Breast epithelium (tissue), 4 donors: ENCODE data around the gene CD247. TPM values are rescaled to one million over a fixed set of nuclear protein-coding genes. Genes with fewer than 3 reads are reported as not detected.
A peak's percentile ranks its signal among the peaks of the same experiment; 100 is the strongest.
"Not testable (repeated sequence)": the region's sequence is repeated elsewhere in the genome, so short reads cannot be mapped to it uniquely, and the experiment has no call there.

ENCODE experiments used
- DNase-seq, 2 donors: peaks; one replicate each; pipeline ENCODE4 v3.0.0-alpha.2; 2019; ENCODE audit warnings: low spot score in 2 of 2
- H3K27ac ChIP-seq, 2 donors: fragments of 200-600 bp; sonication (generic) in 1 of 2; one replicate each; pipeline ENCODE4 v1.5.1; 2016 to 2019; ENCODE audit warnings: mild to moderate bottlenecking in 1 of 2
- H3K27me3 ChIP-seq, 2 donors: fragments of 200-600 bp; sonication (generic) in 1 of 2; one replicate each; pipeline versions ENCODE4 v1.5.1 to v1.6.0; 2017 to 2019; ENCODE audit warnings: control low read depth in 1 of 2, mild to moderate bottlenecking in 1 of 2
- H3K36me3 ChIP-seq: fragments of 200-600 bp; one replicate; pipeline ENCODE4 v1.5.1; 2019
- H3K4me1 ChIP-seq, 2 donors: fragments of 200-600 bp; sonication (generic); one replicate each; pipeline ENCODE4 v1.5.1; 2016 to 2019; ENCODE audit warnings: control low read depth in 1 of 2
- H3K4me3 ChIP-seq, 3 donors: fragments of 200-600 bp; sonication (generic); 1 replicate in 2 of 3; 2 replicates in 1 of 3; pipeline ENCODE4 v1.5.1; 2016 to 2019; ENCODE audit warnings: mild to moderate bottlenecking in 3 of 3, moderate library complexity in 2 of 3
- H3K9me3 ChIP-seq, 2 donors: fragments of 200-600 bp; sonication (generic) in 1 of 2; one replicate each; pipeline ENCODE4 v1.5.1; 2016 to 2019; ENCODE audit warnings: control low read depth in 1 of 2
- POLR2A ChIP-seq: fragments of 450-650 bp; IDR thresholded peaks from one replicate; pipeline ENCODE4 v1.6.1; 2016; ENCODE audit warnings: antibody characterized with exemption, mild to moderate bottlenecking, moderate library complexity
- POLR2AphosphoS5 ChIP-seq, 3 donors: sonication (generic); formaldehyde crosslinking; IDR thresholded peaks; one replicate each; pipeline ENCODE4 v1.6.1; 2017; ENCODE audit warnings: antibody characterized with exemption in 3 of 3
- intact Hi-C: fragments of 100-400 bp; cut with DNase I; formaldehyde crosslinking; loops from one replicate; pipeline ENCODE4 v1.15.1; 2023; ENCODE audit warnings: low total_unique reads
- total RNA-seq, 3 donors: library from RNA; depleted of rRNA; stranded (reverse); fragments of >200 nt; gene quantifications; one replicate each; pipeline ENCODE4 v1.1.0, GENCODE V29; 2016
- TF ChIP-seq, protein P1 (sequence below), 3 donors: fragments of 450-650 bp; IDR thresholded peaks; one replicate each; pipeline ENCODE4 v1.5.1; 2016 to 2017; ENCODE audit warnings: antibody characterized with exemption in 3 of 3, mild to moderate bottlenecking in 3 of 3, moderate library complexity in 3 of 3

The CD247 gene
- total RNA-seq, 3 donors from 2014 or later, result 0.80 to 2.0 (median 2.0) TPM

DNA sequence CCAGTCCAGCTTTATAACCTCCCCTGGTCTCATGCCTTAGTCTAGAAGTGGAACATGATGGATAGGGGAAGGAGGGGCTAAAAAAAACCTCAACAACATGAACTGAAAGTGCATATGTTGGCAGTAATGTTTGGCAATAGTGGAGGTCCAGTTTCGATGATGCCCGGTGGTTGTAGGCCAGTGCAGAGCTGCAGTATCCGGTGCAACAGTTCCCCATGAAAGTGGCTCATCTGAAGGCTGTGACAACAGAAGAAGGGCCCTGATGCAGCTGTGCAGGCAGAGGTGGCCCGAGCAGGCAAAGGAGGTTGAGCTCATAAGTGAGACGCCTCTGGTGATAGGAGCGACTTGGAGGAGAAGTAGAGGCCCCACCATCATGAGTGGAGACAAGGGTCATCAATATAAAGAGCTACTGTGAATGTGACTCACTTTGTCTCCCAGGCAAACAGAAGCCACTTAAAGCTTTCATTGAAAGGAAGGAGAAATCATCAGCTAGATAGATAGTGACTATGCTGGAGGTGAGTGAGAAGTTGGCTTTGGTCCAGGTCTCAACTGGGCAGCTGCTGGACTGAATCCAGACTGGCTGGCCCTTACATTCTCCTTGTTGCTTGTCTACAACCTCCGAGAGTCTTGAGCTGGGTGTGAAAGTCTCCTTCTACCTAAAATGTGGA is 45.4 kb upstream of the CD247 start:
- TF ChIP-seq POLR2AphosphoS5 (IDR thresholded peaks at IDR 0.05) (no peak), POLR2A (no peak)
- TF ChIP-seq, protein P1, sequence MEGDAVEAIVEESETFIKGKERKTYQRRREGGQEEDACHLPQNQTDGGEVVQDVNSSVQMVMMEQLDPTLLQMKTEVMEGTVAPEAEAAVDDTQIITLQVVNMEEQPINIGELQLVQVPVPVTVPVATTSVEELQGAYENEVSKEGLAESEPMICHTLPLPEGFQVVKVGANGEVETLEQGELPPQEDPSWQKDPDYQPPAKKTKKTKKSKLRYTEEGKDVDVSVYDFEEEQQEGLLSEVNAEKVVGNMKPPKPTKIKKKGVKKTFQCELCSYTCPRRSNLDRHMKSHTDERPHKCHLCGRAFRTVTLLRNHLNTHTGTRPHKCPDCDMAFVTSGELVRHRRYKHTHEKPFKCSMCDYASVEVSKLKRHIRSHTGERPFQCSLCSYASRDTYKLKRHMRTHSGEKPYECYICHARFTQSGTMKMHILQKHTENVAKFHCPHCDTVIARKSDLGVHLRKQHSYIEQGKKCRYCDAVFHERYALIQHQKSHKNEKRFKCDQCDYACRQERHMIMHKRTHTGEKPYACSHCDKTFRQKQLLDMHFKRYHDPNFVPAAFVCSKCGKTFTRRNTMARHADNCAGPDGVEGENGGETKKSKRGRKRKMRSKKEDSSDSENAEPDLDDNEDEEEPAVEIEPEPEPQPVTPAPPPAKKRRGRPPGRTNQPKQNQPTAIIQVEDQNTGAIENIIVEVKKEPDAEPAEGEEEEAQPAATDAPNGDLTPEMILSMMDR (IDR thresholded peaks at IDR 0.05), result no peak
- DNase-seq, result no peak
- intact Hi-C loops, result no loop called here
- Histone ChIP-seq H3K9me3 (no peaks in the 10 kb centered on the region), H3K4me1 (no peaks in the 10 kb centered on the region), H3K4me3 (no peak overlapping the region), H3K36me3 (no peaks in the 10 kb centered on the region), H3K27ac (no peak overlapping the region), H3K27me3 (no peaks in the 10 kb centered on the region)

DNA sequence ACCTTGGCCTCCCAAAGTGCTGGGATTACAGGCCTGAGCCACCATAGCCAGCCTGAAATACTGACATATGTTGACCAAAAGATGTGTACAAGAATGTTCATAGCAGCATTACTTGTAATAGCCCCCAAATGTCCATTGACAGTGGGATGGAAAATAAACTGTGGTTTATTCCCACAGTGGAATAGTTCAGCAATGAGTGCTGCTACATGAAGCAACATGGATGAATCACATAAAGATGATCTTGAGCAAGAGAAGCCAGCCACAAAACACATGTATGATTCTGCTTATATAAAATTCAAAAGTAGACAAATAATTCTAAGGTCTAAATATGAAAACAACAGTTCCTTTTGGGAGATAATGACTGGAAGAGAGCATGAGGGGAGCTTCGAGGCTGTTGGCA is 44.4 kb upstream of the CD247 start:
- H3K27ac ChIP-seq, result no peak overlapping the region
- H3K9me3 ChIP-seq, result no peaks in the 10 kb centered on the region
- H3K27me3 ChIP-seq, result no peaks in the 10 kb centered on the region
- no peaks in the 10 kb centered on the region for H3K4me1 ChIP-seq
- TF ChIP-seq POLR2A (no peak), POLR2AphosphoS5 (IDR thresholded peaks at IDR 0.05) (no peak)
- TF ChIP-seq, protein P1 (IDR thresholded peaks at IDR 0.05), result no peak
- DNase-seq, result no peak
- H3K4me3 ChIP-seq, result no peak overlapping the region
- H3K36me3 ChIP-seq, result no peaks in the 10 kb centered on the region
- intact Hi-C loops, result no loop called here

DNA sequence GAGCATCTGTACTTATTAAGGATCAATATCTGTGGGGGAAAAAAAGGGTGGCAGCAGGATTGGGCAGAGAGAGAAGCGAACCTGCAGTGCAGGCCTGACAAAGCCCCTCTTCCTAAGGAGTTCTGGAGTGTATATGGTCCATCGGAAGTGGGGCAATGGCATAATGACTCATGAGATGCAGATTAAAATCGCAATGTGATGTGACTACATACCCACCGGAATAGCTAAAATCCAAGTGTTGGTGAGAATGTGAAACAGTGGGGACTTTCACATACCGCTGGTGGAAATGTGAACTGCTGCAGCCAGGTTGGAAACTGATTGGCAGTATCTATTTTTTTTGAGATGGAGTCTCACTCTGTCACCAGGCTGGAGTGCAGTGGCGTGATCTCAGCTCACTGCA is 43.4 kb upstream of the CD247 start:
- Histone ChIP-seq H3K9me3 (no peaks in the 10 kb centered on the region), H3K4me1 (no peaks in the 10 kb centered on the region), H3K4me3 (no peak overlapping the region), H3K27ac (no peak overlapping the region), H3K27me3 (no peaks in the 10 kb centered on the region), H3K36me3 (no peaks in the 10 kb centered on the region)
- no peak for TF ChIP-seq POLR2A
- TF ChIP-seq POLR2AphosphoS5 (IDR thresholded peaks at IDR 0.05), result no peak
- TF ChIP-seq, protein P1 (IDR thresholded peaks at IDR 0.05), result no peak
- DNase-seq, result no peak
- intact Hi-C loops, result no loop called here

DNA sequence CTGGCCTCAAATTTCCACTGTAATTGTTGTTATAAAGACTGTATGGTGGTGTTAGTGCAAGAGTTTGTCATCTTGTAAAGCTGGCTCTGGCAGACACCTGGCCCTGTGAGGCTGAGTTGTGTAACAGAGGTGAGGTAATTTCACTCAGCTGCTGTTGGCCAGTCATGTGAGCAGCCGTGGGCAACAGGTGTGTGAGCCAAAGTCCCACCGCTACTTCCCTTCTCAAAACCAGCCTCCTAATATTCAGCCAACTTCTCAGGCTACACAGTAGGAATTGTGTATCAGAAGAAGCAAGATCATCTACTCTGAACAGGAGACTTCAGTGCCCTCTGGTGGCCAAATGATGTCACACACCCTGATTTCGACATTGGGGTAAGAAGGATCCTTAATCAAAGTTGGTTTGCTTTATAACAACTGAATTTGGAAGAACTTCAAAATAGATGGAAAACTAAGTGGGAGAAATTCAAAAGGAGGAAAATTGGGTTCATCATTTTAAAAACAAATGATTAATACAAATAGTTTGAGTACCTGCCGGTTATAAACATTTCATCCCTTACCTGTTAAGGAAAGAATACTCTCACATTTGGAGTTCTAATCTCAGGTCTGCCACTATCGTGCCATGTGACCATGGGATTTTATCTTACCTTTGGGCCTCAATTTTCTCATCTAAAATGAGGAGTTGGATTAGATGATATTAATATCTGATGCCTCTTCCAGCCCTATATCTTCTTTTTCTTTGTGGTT is 37.8 kb upstream of the CD247 start:
- Histone ChIP-seq H3K27me3 (no peaks in the 10 kb centered on the region), H3K27ac (peak overlapping the region in 1 of 2 donors; percentile 63), H3K9me3 (no peaks in the 10 kb centered on the region), H3K36me3 (no peaks in the 10 kb centered on the region), H3K4me3 (no peak overlapping the region), H3K4me1 (no peaks in the 10 kb centered on the region)
- intact Hi-C loops, result no loop called here
- DNase-seq, result peak; percentile 68 to 92
- TF ChIP-seq POLR2AphosphoS5 (IDR thresholded peaks at IDR 0.05), result peak in 2 of 3 donors; percentile 69 to 72
- TF ChIP-seq, protein P1 (IDR thresholded peaks at IDR 0.05), result peak; percentile 76 to 98 (median 92)
- TF ChIP-seq POLR2A, result no peak

DNA sequence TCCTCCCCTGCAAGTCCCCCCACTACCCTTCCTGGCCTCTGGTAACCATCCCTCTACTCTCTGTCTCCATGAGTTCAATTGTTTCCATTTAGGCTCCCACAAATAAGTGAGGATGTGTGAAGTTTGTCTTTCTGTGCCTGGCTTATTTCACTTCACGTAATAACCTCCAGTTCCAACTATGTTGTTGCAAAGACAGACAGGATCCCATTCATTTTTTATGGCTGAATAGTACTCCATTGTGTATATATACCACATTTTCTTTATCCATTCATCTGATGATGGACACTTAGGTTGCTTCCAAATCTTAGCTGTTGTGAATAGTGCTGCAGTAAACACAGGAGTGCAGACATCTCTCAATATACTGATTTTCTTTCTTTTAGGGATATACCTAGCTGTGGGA is 36.7 kb upstream of the CD247 start:
- intact Hi-C loops, H3K4me3 ChIP-seq, H3K4me1 ChIP-seq, DNase-seq, H3K9me3 ChIP-seq, H3K27ac ChIP-seq, H3K36me3 ChIP-seq, H3K27me3 ChIP-seq: not testable (repeated sequence)
